H9 (cell line): ENCODE results near the gene SRP54. TPM values are rescaled to one million over a fixed set of nuclear protein-coding genes. Genes with fewer than 3 reads are reported as not detected.
"Not testable (repeated sequence)": the region's sequence is repeated elsewhere in the genome, so short reads cannot be mapped to it uniquely, and the experiment has no call there.

Source experiments
- DNase-seq: peaks from one replicate; pipeline ENCODE4 v3.0.0-alpha.2; 2017
- H2AFZ ChIP-seq: one replicate; pipeline ENCODE4 v1.6.1; 2013; ENCODE audit warnings: mild to moderate bottlenecking, low read length, control low read depth, moderate library complexity
- H2AK5ac ChIP-seq: 2 replicates; pipeline ENCODE4 v1.6.1; 2013; ENCODE audit warnings: low read length, control low read depth, mixed read lengths; ENCODE audit not compliant: insufficient read length
- H2BK120ac ChIP-seq: one replicate; pipeline ENCODE4 v1.6.1; 2013; ENCODE audit warnings: low read depth, mild to moderate bottlenecking, low read length, control low read depth, inconsistent platforms; ENCODE audit not compliant: poor library complexity, severe bottlenecking
- H2BK12ac ChIP-seq: 2 replicates; pipeline ENCODE4 v1.6.1; 2013; ENCODE audit warnings: low read length, control low read depth, mixed read lengths, low read depth; ENCODE audit not compliant: insufficient read length
- H2BK15ac ChIP-seq: 2 replicates; pipeline ENCODE4 v1.6.1; 2013; ENCODE audit warnings: low read depth, low read length, control low read depth
- H2BK20ac ChIP-seq: one replicate; pipeline ENCODE4 v1.6.1; 2013; ENCODE audit warnings: low read depth, mild to moderate bottlenecking, low read length, control low read depth, inconsistent platforms; ENCODE audit not compliant: poor library complexity, severe bottlenecking
- H2BK5ac ChIP-seq: 2 replicates; pipeline ENCODE4 v1.6.1; 2013; ENCODE audit warnings: low read length, control low read depth, mixed read lengths; ENCODE audit not compliant: insufficient read length
- H3K14ac ChIP-seq: 2 replicates; pipeline ENCODE4 v1.6.1; 2013; ENCODE audit warnings: low read length, control low read depth; ENCODE audit not compliant: insufficient read depth
- H3K18ac ChIP-seq: 2 replicates; pipeline ENCODE4 v1.6.1; 2013; ENCODE audit warnings: low read depth, mild to moderate bottlenecking, mixed read lengths, low read length, control low read depth; ENCODE audit not compliant: insufficient read length
- H3K23ac ChIP-seq: 2 replicates; pipeline ENCODE4 v1.6.1; 2013; ENCODE audit warnings: low read length, control low read depth, mixed read lengths, low read depth; ENCODE audit not compliant: insufficient read length
- H3K23me2 ChIP-seq: 2 replicates; pipeline ENCODE4 v1.6.1; 2013; ENCODE audit warnings: low read depth, mild to moderate bottlenecking, mixed read lengths, low read length, control low read depth; ENCODE audit not compliant: insufficient read length, poor library complexity, severe bottlenecking
- H3K27ac ChIP-seq: 2 replicates; pipeline ENCODE4 v1.5.1; 2013; ENCODE audit warnings: low read length, control low read depth, mixed read lengths, low read depth; ENCODE audit not compliant: insufficient read length
- H3K27me3 ChIP-seq: 2 replicates; pipeline ENCODE4 v1.6.1; 2013; ENCODE audit warnings: low read length, control low read depth, inconsistent platforms; ENCODE audit not compliant: insufficient read depth
- H3K4ac ChIP-seq: 2 replicates; pipeline ENCODE4 v1.6.1; 2013; ENCODE audit warnings: low read depth, mild to moderate bottlenecking, control low read depth, inconsistent platforms, low read length, moderate library complexity
- H3K4me1 ChIP-seq: 2 replicates; pipeline ENCODE4 v1.6.1; 2013; ENCODE audit warnings: low read length, control low read depth, inconsistent platforms; ENCODE audit not compliant: insufficient read depth
- H3K4me2 ChIP-seq: 2 replicates; pipeline ENCODE4 v1.6.1; 2013; ENCODE audit warnings: low read length, control low read depth, mixed read lengths; ENCODE audit not compliant: insufficient read length, insufficient read depth
- H3K56ac ChIP-seq: 2 replicates; pipeline ENCODE4 v1.6.1; 2013; ENCODE audit warnings: low read depth, mild to moderate bottlenecking, mixed read lengths, low read length, control low read depth; ENCODE audit not compliant: insufficient read length
- H3K79me1 ChIP-seq: 2 replicates; pipeline ENCODE4 v1.6.1; 2013; ENCODE audit warnings: low read depth, mild to moderate bottlenecking, moderate library complexity, low read length, control low read depth, inconsistent platforms; ENCODE audit not compliant: insufficient read depth, poor library complexity, severe bottlenecking
- H3K79me2 ChIP-seq: 2 replicates; pipeline ENCODE4 v1.6.1; 2013; ENCODE audit warnings: low read length, control low read depth, inconsistent platforms; ENCODE audit not compliant: insufficient read depth
- H3K9ac ChIP-seq: 2 replicates; pipeline ENCODE4 v1.6.1; 2013; ENCODE audit warnings: low read length, control low read depth, mixed read lengths; ENCODE audit not compliant: insufficient read length; ENCODE audit errors: extremely low read depth
- H3K9me3 ChIP-seq: one replicate; pipeline ENCODE4 v1.6.1; 2013; ENCODE audit warnings: low read depth, low read length, inconsistent platforms; ENCODE audit not compliant: control insufficient read depth
- H3T11ph ChIP-seq: one replicate; pipeline ENCODE4 v1.6.1; 2013; ENCODE audit warnings: mild to moderate bottlenecking, low read length, control low read depth, inconsistent platforms
- H4K20me1 ChIP-seq: one replicate; pipeline ENCODE4 v1.6.1; 2013; ENCODE audit not compliant: control insufficient read depth, insufficient read length, insufficient read depth
- H4K5ac ChIP-seq: 2 replicates; pipeline ENCODE4 v1.6.1; 2013; ENCODE audit warnings: low read depth, mild to moderate bottlenecking, mixed read lengths, low read length, control low read depth; ENCODE audit not compliant: insufficient read length
- H4K8ac ChIP-seq: replicated peaks from 2 replicates; pipeline ENCODE4 v1.6.1; 2013; ENCODE audit warnings: low read length, control low read depth, mixed read lengths, low read depth; ENCODE audit not compliant: insufficient read length
- H4K91ac ChIP-seq: 2 replicates; pipeline ENCODE4 v1.6.1; 2013; ENCODE audit warnings: low read depth, mild to moderate bottlenecking, moderate library complexity, mixed read lengths, low read length, control low read depth; ENCODE audit not compliant: insufficient read length
- H3K27ac Mint-ChIP-seq, 3 experiments: 2 replicates in 2 of 3; 3 replicates in 1 of 3; pipeline ENCODE4 v1.8.0; 2020 to 2021; ENCODE audit warnings: mixed read lengths in 3 of 3, mild to moderate bottlenecking in 1 of 3, moderate library complexity in 1 of 3
- H3K27me3 Mint-ChIP-seq: 2 replicates; pipeline ENCODE4 v1.8.0; 2021; ENCODE audit warnings: low read depth, mild to moderate bottlenecking, moderate library complexity, mixed read lengths
- H3K36me3 Mint-ChIP-seq, 3 experiments: 2 replicates in 2 of 3; 3 replicates in 1 of 3; pipeline ENCODE4 v1.8.0; 2020 to 2021; ENCODE audit warnings: low read depth in 3 of 3, mixed read lengths in 3 of 3; ENCODE audit not compliant: insufficient read depth in 1 of 3
- H3K4me1 Mint-ChIP-seq, 2 experiments: 2 replicates each; pipeline ENCODE4 v1.8.0; 2020; ENCODE audit warnings: mixed read lengths in 2 of 2
- H3K4me3 Mint-ChIP-seq, 2 experiments: 2 replicates in 1 of 2; 3 replicates in 1 of 2; pipeline ENCODE4 v1.8.0; 2020 to 2021; ENCODE audit warnings: mild to moderate bottlenecking in 2 of 2, mixed read lengths in 2 of 2, moderate library complexity in 1 of 2
- H3K9me3 Mint-ChIP-seq, 2 experiments: 2 replicates in 1 of 2; 3 replicates in 1 of 2; pipeline ENCODE4 v1.8.0; 2020; ENCODE audit warnings: mild to moderate bottlenecking in 2 of 2, mixed read lengths in 2 of 2, moderate library complexity in 1 of 2
- WGBS: extraction: QIAGEN DNeasy Blood & Tissue Kit; methylation state at CpG from one replicate; pipeline ENCODE4 v1.1.7; 2013; ENCODE audit warnings: missing lambda C conversion rate, low lambda C conversion rate, mixed read lengths; ENCODE audit not compliant: insufficient read length; ENCODE audit errors: extremely low coverage; 5-methylcytosine and 5-hydroxymethylcytosine counted together
- total RNA-seq: library from RNA; stranded (reverse); gene quantifications from 2 replicates; pipeline ENCODE4 v1.2.1, GENCODE V29; 2021

The SRP54 gene
- total RNA-seq, 1 experiment from 2014 or later, result 57.7 TPM

DNA sequence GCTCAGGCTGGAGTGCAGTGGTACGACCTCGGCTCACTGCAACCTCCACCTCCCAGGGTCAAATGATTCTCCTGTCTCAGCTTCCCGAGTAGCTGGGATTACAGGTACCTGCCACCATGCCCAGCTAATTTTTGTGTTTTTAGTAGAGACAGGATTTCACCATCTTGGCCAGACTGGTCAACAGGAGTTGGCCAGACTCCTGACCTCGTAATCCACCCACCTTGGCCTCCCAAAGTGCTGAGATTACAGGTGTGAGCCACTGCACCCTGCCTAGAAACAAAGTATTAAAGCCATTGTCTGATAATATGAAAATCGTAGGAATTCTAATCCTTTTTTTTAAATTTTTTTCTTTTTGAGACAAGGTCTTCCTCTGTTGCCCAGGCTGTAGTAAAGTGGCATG, 82.9 kb downstream of the SRP54 start:
- not testable (repeated sequence) for H4K91ac ChIP-seq, H3K4me1 ChIP-seq, H2AFZ ChIP-seq, H3K18ac ChIP-seq, H3K23me2 ChIP-seq, H3K4me1 Mint-ChIP-seq, H3K4me2 ChIP-seq, H3K9me3 ChIP-seq, H2AK5ac ChIP-seq, H3K4me3 Mint-ChIP-seq, H3K27ac Mint-ChIP-seq, H2BK5ac ChIP-seq, H2BK20ac ChIP-seq, DNase-seq, H4K8ac ChIP-seq, H3K56ac ChIP-seq, H2BK120ac ChIP-seq, H3K9ac ChIP-seq, H3K27me3 ChIP-seq, H3K9me3 Mint-ChIP-seq, H3T11ph ChIP-seq, H3K4ac ChIP-seq, H3K79me1 ChIP-seq, H4K5ac ChIP-seq, H3K79me2 ChIP-seq, H2BK12ac ChIP-seq, H3K27me3 Mint-ChIP-seq, H4K20me1 ChIP-seq, H3K27ac ChIP-seq, H2BK15ac ChIP-seq, H3K14ac ChIP-seq, H3K23ac ChIP-seq
- peaks cover 9 to 19% (median 18%) of the 10 kb centered on the region in 3 experiments; a peak in 6 of 7 replicates for H3K36me3 Mint-ChIP-seq
- WGBS, result no CpG with 5 or more reads among the region's 5 CpGs
